HL-60 (cell line): Measurements from ENCODE around the gene BCL11A.

Experiments used
- GABPA ChIP-seq: IDR thresholded peaks from 2 replicates; pipeline ENCODE4 v1.6.1; 2012; ENCODE audit warnings: low read depth
- POLR2AphosphoS5 ChIP-seq: IDR thresholded peaks from 2 replicates; pipeline ENCODE4 v1.6.1; 2012; ENCODE audit warnings: low read depth
- REST ChIP-seq: IDR thresholded peaks from 2 replicates; pipeline ENCODE4 v1.6.1; 2012; ENCODE audit warnings: low read depth; ENCODE audit not compliant: insufficient replicate concordance

GRCh38 chr2:60470340-60470739, 83.1 kb downstream of the BCL11A start:
- TF ChIP-seq GABPA (no peak), REST (no peak), POLR2AphosphoS5 (no peak)
